NCI-H1105 (cell line): ENCODE results near the gene KCNJ5.

Experiments
- DNase-seq: peaks from one replicate; lab custom pipeline; 2025; lab: John Stamatoyannopoulos, UW

The KCNJ5 gene

DNA sequence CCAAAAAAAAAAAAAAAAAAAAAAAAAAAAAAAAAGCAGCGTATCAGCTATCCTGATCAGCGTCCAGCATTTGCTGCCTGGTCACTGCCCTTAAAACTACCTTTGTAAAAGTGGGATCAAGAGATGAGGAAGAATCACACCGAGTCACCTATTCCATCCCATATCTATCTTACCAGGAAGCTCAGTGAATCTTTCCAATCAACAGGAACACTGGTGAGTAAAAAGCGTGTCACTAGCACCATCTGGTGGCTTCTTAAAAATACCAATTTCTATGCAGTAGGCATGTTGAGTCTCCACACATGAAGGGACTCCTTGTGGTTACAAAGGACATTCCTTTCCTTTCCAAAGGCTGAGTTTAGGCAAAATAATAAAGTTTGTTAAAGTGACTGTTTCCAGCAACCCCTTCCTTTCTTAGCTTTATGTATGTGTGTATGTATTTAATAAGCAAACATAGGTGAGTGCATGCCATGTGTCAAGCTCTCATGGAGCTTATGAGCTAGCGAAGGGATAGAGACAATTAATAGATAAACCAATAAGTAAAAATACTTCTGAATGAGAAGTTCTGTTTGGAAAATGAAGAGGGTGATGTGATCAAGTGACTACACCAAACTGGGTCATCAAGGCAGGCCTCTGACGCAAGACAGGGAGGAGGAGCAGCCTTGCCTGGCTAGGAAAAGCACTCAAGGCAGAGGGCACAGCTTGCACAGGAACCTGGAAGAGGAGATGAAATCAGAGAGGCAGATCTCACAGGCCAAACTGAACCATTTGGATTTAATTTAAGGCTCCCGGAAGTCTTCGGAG lies 65.4 kb downstream of the KCNJ5 start:
- peak; percentile 85 for DNase-seq

DNA sequence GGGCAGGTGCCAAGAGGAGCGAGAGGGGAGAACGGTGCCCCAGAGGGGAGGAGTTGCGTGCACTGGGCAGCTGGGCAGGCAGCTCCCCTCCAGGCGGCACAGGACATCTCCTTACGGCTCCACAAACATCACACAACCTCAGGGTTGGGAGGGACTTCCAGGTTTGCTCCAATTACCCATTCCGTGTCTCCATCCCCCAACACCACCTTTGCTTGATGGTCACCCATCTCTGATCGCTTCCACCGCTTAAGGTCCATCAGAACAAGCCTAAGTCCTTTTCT lies 66.0 kb downstream of the KCNJ5 start:
- no peak for DNase-seq

DNA sequence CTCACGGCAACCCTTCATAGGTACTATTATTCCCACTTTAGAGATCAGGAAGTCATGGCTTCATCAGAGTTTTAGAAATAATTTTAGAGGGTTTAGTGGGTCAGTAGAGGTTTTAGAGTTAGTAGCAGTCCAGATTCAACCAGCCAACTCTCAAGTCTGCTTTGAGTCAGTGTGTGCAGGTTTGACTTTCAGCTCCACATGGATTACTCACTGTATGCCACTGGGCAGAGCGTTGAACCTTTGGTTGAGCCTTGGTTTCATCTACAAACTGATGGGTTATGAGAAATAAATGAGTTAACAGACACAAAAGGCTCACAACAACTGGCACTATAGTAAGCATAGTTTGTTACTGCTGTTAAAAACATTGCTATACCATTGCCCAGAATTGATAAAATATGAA lies 70.5 kb downstream of the KCNJ5 start:
- DNase-seq, result no peak

DNA sequence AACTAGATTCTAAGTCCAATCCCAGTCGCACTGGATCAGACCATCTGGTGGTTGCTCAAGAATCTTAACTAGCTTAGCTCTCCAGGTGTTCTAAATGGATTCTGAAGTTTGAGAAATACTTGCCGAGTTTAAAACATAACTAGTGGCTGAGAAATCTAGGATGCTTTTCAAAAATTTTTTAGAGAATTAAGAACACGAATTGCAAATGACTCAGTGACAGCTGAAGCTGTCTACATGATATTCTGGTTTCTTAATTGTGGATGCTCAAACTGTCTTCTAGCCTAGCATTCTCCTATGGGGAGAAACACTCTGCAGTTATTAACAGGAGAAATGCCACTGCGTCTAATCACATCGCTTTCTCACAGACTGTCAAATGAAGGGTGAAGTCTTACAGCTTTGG lies 71.7 kb downstream of the KCNJ5 start:
- no peak for DNase-seq

DNA sequence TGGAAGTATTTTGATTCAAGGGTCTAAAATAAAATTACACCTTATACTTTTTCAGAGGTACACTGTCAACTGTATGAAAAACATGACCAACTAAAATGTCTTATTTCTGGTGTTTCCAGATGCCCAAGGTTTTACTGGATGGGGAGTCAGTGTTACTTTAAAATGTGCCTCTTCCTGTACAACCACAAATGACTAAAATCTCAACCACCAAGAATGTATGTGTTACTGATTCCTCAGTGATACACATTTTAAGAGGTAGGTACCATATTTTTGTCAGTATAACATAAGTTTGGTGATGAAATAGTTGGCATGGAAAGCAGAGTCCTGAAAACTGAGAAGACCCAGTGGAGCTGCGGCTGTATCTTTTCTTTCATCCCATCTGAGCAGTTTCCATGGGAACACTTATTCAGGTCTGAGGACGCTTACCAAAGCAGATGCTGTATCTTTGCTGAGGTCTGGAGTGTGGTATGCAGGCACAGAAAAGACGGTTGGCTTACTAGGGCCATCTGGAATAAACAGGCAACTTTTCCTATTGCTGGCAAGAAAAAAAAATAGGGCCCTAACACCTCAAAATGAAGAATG lies 72.7 kb downstream of the KCNJ5 start:
- DNase-seq, result no peak

DNA sequence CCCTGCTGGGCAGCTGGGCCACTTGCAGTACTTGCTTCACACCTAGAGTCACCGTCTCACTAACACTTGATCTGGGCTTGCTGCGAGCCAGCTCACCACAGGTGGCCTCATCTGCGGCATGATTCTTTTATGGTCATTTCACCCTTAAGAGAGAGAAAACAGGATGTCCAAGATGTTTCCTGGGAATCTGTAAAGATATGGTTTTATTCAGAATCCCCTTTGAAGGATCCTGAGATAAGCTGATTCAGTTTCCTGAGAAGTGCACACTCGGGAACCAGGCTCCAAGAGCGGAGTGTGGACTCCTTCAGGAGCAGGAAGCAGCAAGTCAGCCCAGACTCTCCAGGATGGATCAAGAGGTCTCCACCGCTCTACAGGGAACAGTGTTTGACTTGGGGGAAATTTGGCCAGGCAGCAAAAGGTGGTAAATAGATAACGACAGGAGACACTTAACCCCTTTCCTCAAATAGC lies 73.3 kb downstream of the KCNJ5 start:
- no peak for DNase-seq

DNA sequence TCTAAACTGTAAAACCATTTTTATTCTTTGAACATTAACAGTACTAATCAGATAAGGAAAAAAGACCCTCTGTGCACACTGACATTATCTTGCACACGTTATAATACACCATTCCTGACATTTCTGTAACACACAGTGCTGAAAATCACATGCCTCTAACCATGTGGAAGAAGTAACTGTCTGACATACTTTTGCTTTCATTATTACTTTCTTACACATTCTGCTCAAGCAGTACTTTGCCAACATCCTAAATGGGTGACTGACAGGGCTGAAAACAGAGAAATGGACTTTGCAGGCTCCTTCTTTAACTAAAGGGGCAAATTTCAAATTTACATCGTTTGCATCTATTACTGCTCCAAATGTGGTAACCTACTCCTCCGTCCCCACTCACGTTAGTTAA lies 74.3 kb downstream of the KCNJ5 start:
- DNase-seq, result no peak

DNA sequence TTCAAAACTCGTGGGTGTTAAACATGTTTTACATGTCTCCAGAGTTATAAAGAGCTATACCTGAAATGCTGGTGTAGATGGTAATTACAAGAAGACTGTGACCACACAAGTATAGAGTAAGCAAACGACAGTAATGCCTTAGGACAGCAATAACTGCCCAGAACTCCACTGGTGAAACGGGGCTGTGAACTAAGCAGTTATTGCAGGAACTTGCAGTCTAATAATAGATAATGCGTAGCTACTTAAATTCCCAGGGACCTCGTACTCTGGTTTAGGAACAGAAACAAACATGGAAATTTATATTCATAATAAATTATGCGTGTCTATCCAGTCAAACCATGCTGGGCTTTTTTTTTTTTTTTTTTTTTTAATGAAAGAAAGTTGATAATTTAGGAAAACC lies 76.4 kb downstream of the KCNJ5 start:
- DNase-seq, result no peak

DNA sequence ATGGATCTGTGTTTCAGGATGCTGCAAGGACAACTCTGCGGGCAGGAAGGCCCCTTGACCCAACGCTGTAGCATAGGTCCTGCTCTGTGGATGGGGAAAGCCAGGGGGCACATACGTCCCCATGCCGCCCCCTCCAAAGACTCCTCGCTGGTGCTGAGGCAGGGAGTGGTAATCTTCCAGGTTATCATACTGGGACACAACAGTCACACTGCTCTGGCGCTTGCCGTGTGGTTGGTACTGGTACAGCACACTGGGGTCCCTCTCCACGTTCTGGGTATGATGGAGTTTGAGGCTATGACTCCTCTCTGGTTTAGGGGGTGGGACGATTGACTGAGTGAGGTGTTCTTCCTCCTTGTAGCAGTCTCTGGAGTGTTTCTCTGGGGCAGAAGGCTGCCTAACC lies 77.8 kb downstream of the KCNJ5 start:
- no peak for DNase-seq
